H1 (cell line): Measurements from ENCODE around the gene NRXN3. TPM values are rescaled to one million over a fixed set of nuclear protein-coding genes. Genes with fewer than 3 reads are reported as not detected.

Source experiments
- SUZ12 ChIP-seq: fragments of 200-600 bp; sonication (generic); IDR thresholded peaks from 2 replicates; pipeline ENCODE4 v1.6.1; 2012; ENCODE audit warnings: mild to moderate bottlenecking, inconsistent platforms, low read length, moderate library complexity, mixed read lengths
- TEAD4 ChIP-seq: IDR thresholded peaks from 2 replicates; pipeline ENCODE4 v1.6.1; 2012; ENCODE audit warnings: low read depth, low read length, inconsistent platforms, mixed read lengths
- ZNF274 ChIP-seq: IDR thresholded peaks from 2 replicates; pipeline ENCODE4 v1.7.0; 2012; ENCODE audit warnings: low read length, borderline replicate concordance; ENCODE audit errors: extremely low read depth
- polyA plus RNA-seq, 7 experiments: library from polyadenylated mRNA; depleted of rRNA in 3 of 7; stranded (reverse) in 5 of 7; unstranded in 2 of 7; fragments of >200 nt in 5 of 7; fragments of 200-250 nt in 2 of 7; gene quantifications; 1 replicate in 5 of 7; 2 replicates in 1 of 7; 4 replicates in 1 of 7; pipeline versions ENCODE4 v1.2.1 to v1.2.3, GENCODE V29; 2011 to 2013; ENCODE audit warnings: missing spikeins in 2 of 7, mixed read lengths in 2 of 7
- total RNA-seq: library from RNA; stranded (reverse); fragmentation: NEBNext Ultra II Directional; extraction: Animal tissue kit (Norgen Biotek cat#: 25700); gene quantifications from 2 replicates; pipeline ENCODE4 v1.2.1, GENCODE V29; 2021

Gene NRXN3
- total and polyA plus RNA-seq, 2 of the 8 experiments (the other 6 are each of a cell fraction or from before 2014, with no cell fraction given), result 2.6 to 4.1 TPM

GRCh38 chr14:78310272-78310671 is 140.1 kb downstream of the NRXN3 start (continued):
- no peak for TF ChIP-seq ZNF274
- no peak for TF ChIP-seq TEAD4
- TF ChIP-seq SUZ12, result no peak
